KMS-11 (cell line): ENCODE measurements around the gene TRMT10B.
"Not testable (repeated sequence)": the region's sequence is repeated elsewhere in the genome, so short reads cannot be mapped to it uniquely, and the experiment has no call there.

Source experiments
- H2AFZ ChIP-seq: fragments of 200-600 bp; sonication (generic); 2 replicates; pipeline ENCODE4 v1.6.1; 2016; ENCODE audit warnings: antibody characterized with exemption, mixed run types, low read depth
- H3K27ac ChIP-seq: fragments of 200-600 bp; sonication (generic); 2 replicates; pipeline ENCODE4 v1.6.1; 2016; ENCODE audit warnings: mild to moderate bottlenecking, mixed run types
- H3K27me3 ChIP-seq: fragments of 200-600 bp; sonication (generic); 2 replicates; pipeline ENCODE4 v1.6.1; 2017; ENCODE audit warnings: mild to moderate bottlenecking, low read depth, mixed run types, moderate library complexity; ENCODE audit not compliant: insufficient read depth
- H3K36me3 ChIP-seq: fragments of 200-600 bp; sonication (generic); 2 replicates; pipeline ENCODE4 v1.6.1; 2017; ENCODE audit warnings: mild to moderate bottlenecking, mixed run types; ENCODE audit not compliant: insufficient read depth
- H3K4me1 ChIP-seq: fragments of 200-600 bp; sonication (generic); 2 replicates; pipeline ENCODE4 v1.6.1; 2016; ENCODE audit warnings: mild to moderate bottlenecking, low read depth, mixed run types; ENCODE audit not compliant: poor library complexity, severe bottlenecking
- H3K4me2 ChIP-seq: fragments of 200-600 bp; sonication (generic); 2 replicates; pipeline ENCODE4 v1.7.0; 2016; ENCODE audit warnings: mild to moderate bottlenecking, mixed run types
- H3K4me3 ChIP-seq: fragments of 200-600 bp; sonication (generic); IDR thresholded peaks from 2 replicates; pipeline ENCODE4 v1.6.1; 2017; ENCODE audit warnings: low read depth, low read length, mixed read lengths; ENCODE audit not compliant: insufficient read depth
- H3K79me2 ChIP-seq: fragments of 200-600 bp; sonication (generic); 2 replicates; pipeline ENCODE4 v1.6.1; 2016; ENCODE audit warnings: low read depth, mixed run types; ENCODE audit not compliant: insufficient read depth
- H3K9ac ChIP-seq: fragments of 200-600 bp; sonication (generic); 2 replicates; pipeline ENCODE4 v1.6.1; 2016; ENCODE audit warnings: mild to moderate bottlenecking, mixed run types
- H4K20me1 ChIP-seq: fragments of 200-600 bp; sonication (generic); 2 replicates; pipeline ENCODE4 v1.6.1; 2016; ENCODE audit warnings: mild to moderate bottlenecking, mixed run types; ENCODE audit not compliant: insufficient read depth
- TF ChIP-seq, protein P1 (sequence below): fragments of 200-600 bp; sonication (generic); conservative IDR thresholded peaks from 2 replicates; pipeline ENCODE4 v1.6.1; 2017; ENCODE audit warnings: low read depth, mild to moderate bottlenecking, antibody characterized with exemption, low read length, moderate library complexity, mixed read lengths

Gene TRMT10B

DNA sequence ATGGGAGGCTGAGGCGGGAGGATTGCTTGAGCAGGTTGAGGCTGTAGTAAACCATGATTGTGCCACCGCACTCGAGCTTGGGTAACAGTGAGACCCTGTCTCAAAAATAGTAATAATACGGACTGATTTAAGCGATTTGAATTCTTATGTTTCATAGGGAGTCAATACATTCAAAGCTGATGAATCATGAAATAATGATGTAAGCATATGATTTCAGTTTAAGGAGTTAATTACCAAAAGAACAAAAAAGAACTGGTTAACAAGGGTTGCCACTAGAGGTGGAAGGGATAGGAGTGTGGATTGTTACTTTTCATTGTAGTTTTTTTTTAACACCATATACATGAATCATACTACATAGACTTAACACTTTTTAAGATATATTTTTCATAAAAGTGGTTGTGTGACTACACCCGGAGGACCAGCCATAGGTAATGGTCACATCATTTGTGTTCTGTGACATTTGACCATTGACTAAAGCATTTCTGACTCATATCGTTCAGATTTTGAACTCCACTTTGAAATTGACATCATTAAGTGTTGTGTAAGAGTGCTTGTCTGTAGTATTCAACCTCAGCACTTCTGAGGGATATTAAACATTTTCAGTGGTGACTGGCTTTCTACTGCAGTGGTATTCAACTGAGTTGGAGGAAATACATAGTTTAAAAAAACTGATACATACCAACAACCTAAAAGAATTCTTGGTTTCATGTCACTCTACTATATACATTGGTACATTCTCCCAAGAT is 7.0 kb downstream of the TRMT10B start:
- Histone ChIP-seq H3K27ac (no peak overlapping the region), H3K27me3 (no peaks in the 10 kb centered on the region), H3K36me3 (no peaks in the 10 kb centered on the region)

DNA sequence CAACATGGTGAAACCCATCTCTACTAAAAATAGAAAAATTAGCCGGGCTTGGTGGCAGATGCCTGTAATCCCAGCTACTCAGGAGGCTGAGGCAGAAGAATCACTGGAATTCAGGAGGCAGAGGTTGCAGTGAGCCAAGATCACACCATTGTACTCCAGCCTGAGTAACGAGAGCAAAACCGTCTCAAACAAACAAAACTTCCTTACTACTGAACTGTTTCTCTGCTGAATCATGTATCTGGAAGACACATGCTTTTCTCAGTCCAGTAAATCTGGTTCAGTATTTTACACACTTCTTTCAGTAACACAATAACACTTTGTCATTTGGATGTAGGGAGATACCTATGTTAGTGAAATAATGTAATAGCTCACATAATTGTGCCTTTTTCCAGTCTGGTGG is 7.9 kb downstream of the TRMT10B start:
- Histone ChIP-seq H3K4me2 (no peak overlapping the region), H4K20me1 (no peaks in the 10 kb centered on the region), H3K9ac (no peak overlapping the region), H3K4me3 (no peak overlapping the region), H3K79me2 (no peaks in the 10 kb centered on the region), H3K27ac (no peak overlapping the region), H3K36me3 (no peaks in the 10 kb centered on the region), H3K27me3 (no peaks in the 10 kb centered on the region), H3K4me1 (no peaks in the 10 kb centered on the region), H2AFZ (no peak overlapping the region)
- TF ChIP-seq, protein P1, sequence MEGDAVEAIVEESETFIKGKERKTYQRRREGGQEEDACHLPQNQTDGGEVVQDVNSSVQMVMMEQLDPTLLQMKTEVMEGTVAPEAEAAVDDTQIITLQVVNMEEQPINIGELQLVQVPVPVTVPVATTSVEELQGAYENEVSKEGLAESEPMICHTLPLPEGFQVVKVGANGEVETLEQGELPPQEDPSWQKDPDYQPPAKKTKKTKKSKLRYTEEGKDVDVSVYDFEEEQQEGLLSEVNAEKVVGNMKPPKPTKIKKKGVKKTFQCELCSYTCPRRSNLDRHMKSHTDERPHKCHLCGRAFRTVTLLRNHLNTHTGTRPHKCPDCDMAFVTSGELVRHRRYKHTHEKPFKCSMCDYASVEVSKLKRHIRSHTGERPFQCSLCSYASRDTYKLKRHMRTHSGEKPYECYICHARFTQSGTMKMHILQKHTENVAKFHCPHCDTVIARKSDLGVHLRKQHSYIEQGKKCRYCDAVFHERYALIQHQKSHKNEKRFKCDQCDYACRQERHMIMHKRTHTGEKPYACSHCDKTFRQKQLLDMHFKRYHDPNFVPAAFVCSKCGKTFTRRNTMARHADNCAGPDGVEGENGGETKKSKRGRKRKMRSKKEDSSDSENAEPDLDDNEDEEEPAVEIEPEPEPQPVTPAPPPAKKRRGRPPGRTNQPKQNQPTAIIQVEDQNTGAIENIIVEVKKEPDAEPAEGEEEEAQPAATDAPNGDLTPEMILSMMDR = no peak

More for the DNA sequence above, 7.0 kb downstream of the TRMT10B start:
- Histone ChIP-seq H3K79me2 (no peaks in the 10 kb centered on the region), H3K4me3 (no peak overlapping the region), H2AFZ (no peak overlapping the region), H4K20me1 (no peaks in the 10 kb centered on the region), H3K9ac (no peak overlapping the region), H3K4me1 (no peaks in the 10 kb centered on the region), H3K4me2 (no peak overlapping the region)
- TF ChIP-seq, protein P1 = no peak

DNA sequence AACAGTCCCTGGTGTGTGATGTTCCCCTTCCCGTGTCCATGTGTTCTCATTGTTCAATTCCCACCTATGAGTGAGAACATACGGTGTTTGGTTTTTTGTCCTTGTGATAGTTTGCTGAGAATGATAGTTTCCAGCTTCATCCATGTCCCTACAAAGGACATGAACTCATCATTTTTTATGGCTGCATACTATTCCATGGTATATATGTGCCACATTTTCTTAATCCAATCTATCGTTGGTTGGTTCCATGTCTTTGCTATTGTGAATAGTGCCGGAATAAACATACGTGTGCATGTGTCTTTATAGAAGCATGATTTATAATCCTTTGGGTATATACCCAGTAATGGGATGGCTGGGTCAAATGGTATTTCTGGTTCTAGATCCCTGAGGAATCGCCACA is 11.7 kb downstream of the TRMT10B start:
- H3K36me3 ChIP-seq, H4K20me1 ChIP-seq, H3K4me2 ChIP-seq, H3K79me2 ChIP-seq, H3K4me1 ChIP-seq, H3K4me3 ChIP-seq, H3K9ac ChIP-seq, H2AFZ ChIP-seq, H3K27ac ChIP-seq, H3K27me3 ChIP-seq: not testable (repeated sequence)

DNA sequence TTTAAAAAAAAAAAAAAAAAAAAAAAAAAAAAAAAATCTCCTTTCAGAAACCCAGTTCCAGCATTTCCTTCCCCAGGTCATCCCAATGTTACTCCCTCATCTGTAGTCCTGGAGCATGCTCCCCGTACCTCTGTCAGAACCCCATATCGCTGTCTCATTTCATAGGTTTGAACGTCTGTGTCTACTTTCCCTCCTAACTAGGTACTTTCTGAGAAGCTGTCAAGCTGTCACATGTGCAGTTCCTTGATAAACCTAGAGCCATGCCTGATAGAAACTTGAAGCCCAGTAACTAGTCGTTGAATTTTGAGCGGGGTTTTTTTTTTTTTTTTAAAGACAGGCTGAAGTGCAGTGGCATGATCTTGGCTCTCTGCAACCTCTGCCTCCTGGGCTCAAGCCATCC is 15.7 kb downstream of the TRMT10B start:
- no peak overlapping the region for H3K9ac ChIP-seq
- TF ChIP-seq, protein P1 = no peak
- no peaks in the 10 kb centered on the region for H3K79me2 ChIP-seq
- H3K27ac ChIP-seq = no peak overlapping the region
- no peak overlapping the region for H3K4me3 ChIP-seq
- no peaks in the 10 kb centered on the region for H4K20me1 ChIP-seq
- H3K36me3 ChIP-seq = no peaks in the 10 kb centered on the region
- H3K4me1 ChIP-seq = no peaks in the 10 kb centered on the region
- H3K4me2 ChIP-seq = no peak overlapping the region
- no peak overlapping the region for H2AFZ ChIP-seq
- no peaks in the 10 kb centered on the region for H3K27me3 ChIP-seq

DNA sequence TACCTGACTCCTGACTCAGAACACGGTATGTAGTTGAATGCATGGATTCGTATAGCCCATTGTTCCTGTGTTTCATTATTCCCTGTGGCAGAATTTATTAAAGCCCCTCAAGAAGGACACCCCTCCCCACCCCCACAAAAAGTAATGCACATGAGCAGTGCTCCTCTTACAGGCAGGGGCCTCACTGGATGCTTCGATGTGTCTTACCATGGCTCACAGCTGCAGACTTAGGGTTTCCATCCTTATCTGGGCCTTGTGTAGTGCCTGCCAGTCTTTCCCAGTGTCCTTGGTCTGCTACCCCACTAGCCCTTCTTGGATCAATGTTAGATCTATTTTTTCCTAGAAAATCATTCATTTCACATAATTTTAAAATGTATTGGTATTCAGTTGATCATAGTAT is 16.4 kb downstream of the TRMT10B start:
- Histone ChIP-seq H3K27me3 (no peaks in the 10 kb centered on the region), H3K36me3 (no peaks in the 10 kb centered on the region), H3K27ac (no peak overlapping the region), H3K9ac (no peak overlapping the region), H3K4me1 (no peaks in the 10 kb centered on the region), H3K4me2 (no peak overlapping the region), H2AFZ (no peak overlapping the region), H3K4me3 (no peak overlapping the region), H3K79me2 (no peaks in the 10 kb centered on the region), H4K20me1 (no peaks in the 10 kb centered on the region)
- TF ChIP-seq, protein P1 = no peak
